OCI-LY1 (cell line): ENCODE measurements around the gene CTDSPL.

Experiments
- CTCF ChIP-seq: fragments of 200-600 bp; sonication (generic), shearing (Covaris generic); IDR thresholded peaks from 2 replicates; pipeline ENCODE4 v1.5.1; 2017; ENCODE audit warnings: mild to moderate bottlenecking, antibody characterized with exemption, low read length, moderate library complexity, mixed read lengths
- EZH2 ChIP-seq: fragments of 200-600 bp; sonication (generic), shearing (Covaris generic); IDR thresholded peaks from 2 replicates; pipeline ENCODE4 v1.8.0; 2017; ENCODE audit warnings: borderline replicate concordance, mixed run types, mild to moderate bottlenecking, antibody characterized with exemption, low read length, moderate library complexity, mixed read lengths

- TF ChIP-seq CTCF (no peak), EZH2 (no peak)
These were observed 153.8 kb downstream of the CTDSPL start for GRCh38 chr3:38015485-38015884.
